ENCODE data around the gene ACIN1.
A peak's percentile ranks its signal among the peaks of the same experiment; 100 is the strongest.

ACIN1 gene

GRCh38 chr14:23024612-23025075 is 70.3 kb downstream of the ACIN1 start:
- no peak overlapping the region for H3K4me2 ChIP-seq (ENCODE audit: low read length, poor library complexity, severe bottlenecking)
- peak overlapping the region in 1 of 2 experiments; percentile 45 for H3K18ac ChIP-seq (ENCODE audit: low read depth in 1 of 2, low read length in 2 of 2)
- H2AFZ ChIP-seq (ENCODE audit: low read depth, low read length): no peak overlapping the region
- H3K27ac ChIP-seq (ENCODE audit: low read length, poor library complexity, severe bottlenecking): no peak overlapping the region
- WGBS: 56% methylated on average over 4 of the region's 7 CpGs
- no peak for DNase-seq
- H2BK15ac ChIP-seq (ENCODE audit: low read depth, poor library complexity, severe bottlenecking): peak overlapping the region; percentile 15
- H3K27me3 ChIP-seq (ENCODE audit: control insufficient read depth in 1 of 2, insufficient read depth in 1 of 2, low read length in 2 of 2): no peaks in the 10 kb centered on the region
- H3K23ac ChIP-seq (ENCODE audit: low read length in 2 of 2): no peak overlapping the region
- H3K4me3 ChIP-seq (ENCODE audit: insufficient read depth in 1 of 2, low read depth in 1 of 2, low read length in 2 of 2): no peak overlapping the region
- peak overlapping the region; percentile 28 for H4K91ac ChIP-seq (ENCODE audit: low read length)
- no peak overlapping the region for H3K4ac ChIP-seq (ENCODE audit: low read depth in 1 of 2, low read length in 2 of 2)
- no peak overlapping the region for H2BK5ac ChIP-seq (ENCODE audit: low read depth, low read length, poor library complexity, severe bottlenecking)
- H3K9ac ChIP-seq (ENCODE audit: low read length): no peak overlapping the region
- H3K79me1 ChIP-seq (replicated peaks; ENCODE audit: low read length, poor library complexity, severe bottlenecking): peaks cover 4% of the 10 kb centered on the region
- no peaks in the 10 kb centered on the region for H3K9me3 ChIP-seq (ENCODE audit: control insufficient read depth, low read length)
- peak overlapping the region; percentile 65 for H2BK120ac ChIP-seq (ENCODE audit: low read depth, low read length)
- peaks cover 11% of the 10 kb centered on the region for H3K4me1 ChIP-seq (ENCODE audit: control insufficient read depth, insufficient read depth, low read depth, low read length)
- no peak overlapping the region for H2BK12ac ChIP-seq (ENCODE audit: low read length in 2 of 2)
- H4K8ac ChIP-seq (ENCODE audit: low read length): peak overlapping the region; percentile 69
- no peak overlapping the region for H3K14ac ChIP-seq (ENCODE audit: low read length in 2 of 2)
- H3K36me3 ChIP-seq (ENCODE audit: control insufficient read depth in 1 of 2, insufficient read depth in 2 of 2, low read depth in 1 of 2, low read length in 2 of 2): peaks cover 16 to 37% of the 10 kb centered on the region in 2 experiments
- peak overlapping the region; percentile 81 for H2AK5ac ChIP-seq (ENCODE audit: low read length, severe bottlenecking)

- no peak overlapping the region for H3K4ac ChIP-seq (ENCODE audit: low read depth in 1 of 2, low read length in 2 of 2)
- peaks cover 11% of the 10 kb centered on the region for H3K4me1 ChIP-seq (ENCODE audit: control insufficient read depth, insufficient read depth, low read depth, low read length)
- no peak overlapping the region for H3K23ac ChIP-seq (ENCODE audit: low read length in 2 of 2)
- H3K79me1 ChIP-seq (replicated peaks; ENCODE audit: low read length, poor library complexity, severe bottlenecking): peaks cover 2% of the 10 kb centered on the region
- H3K27me3 ChIP-seq (ENCODE audit: control insufficient read depth in 1 of 2, insufficient read depth in 1 of 2, low read length in 2 of 2): no peaks in the 10 kb centered on the region
- H3K9me3 ChIP-seq (ENCODE audit: control insufficient read depth, low read length): no peaks in the 10 kb centered on the region
- no peak overlapping the region for H3K4me2 ChIP-seq (ENCODE audit: low read length, poor library complexity, severe bottlenecking)
- no peak overlapping the region for H2BK5ac ChIP-seq (ENCODE audit: low read depth, low read length, poor library complexity, severe bottlenecking)
- H3K36me3 ChIP-seq (ENCODE audit: control insufficient read depth in 1 of 2, insufficient read depth in 2 of 2, low read depth in 1 of 2, low read length in 2 of 2): peaks cover 13 to 29% of the 10 kb centered on the region in 2 experiments
- no peak overlapping the region for H3K14ac ChIP-seq (ENCODE audit: low read length in 2 of 2)
- H2BK15ac ChIP-seq (ENCODE audit: low read depth, poor library complexity, severe bottlenecking): no peak overlapping the region
- H2AK5ac ChIP-seq (ENCODE audit: low read length, severe bottlenecking): no peak overlapping the region
- no peak overlapping the region for H3K27ac ChIP-seq (ENCODE audit: low read length, poor library complexity, severe bottlenecking)
- no peak overlapping the region for H2AFZ ChIP-seq (ENCODE audit: low read depth, low read length)
- no peak for DNase-seq
- no peak overlapping the region for H4K8ac ChIP-seq (ENCODE audit: low read length)
- no peak overlapping the region for H3K4me3 ChIP-seq (ENCODE audit: insufficient read depth in 1 of 2, low read depth in 1 of 2, low read length in 2 of 2)
- H2BK12ac ChIP-seq (ENCODE audit: low read length in 2 of 2): no peak overlapping the region
- no peak overlapping the region for H2BK120ac ChIP-seq (ENCODE audit: low read depth, low read length)
- 92% methylated on average over 2 of the region's 2 CpGs for WGBS
- no peak overlapping the region for H3K18ac ChIP-seq (ENCODE audit: low read depth in 1 of 2, low read length in 2 of 2)
- no peak overlapping the region for H3K9ac ChIP-seq (ENCODE audit: low read length)
- H4K91ac ChIP-seq (ENCODE audit: low read length): no peak overlapping the region
Measured at GRCh38 chr14:23023795-23024152, 71.2 kb downstream of the ACIN1 start.

- no peaks in the 10 kb centered on the region for H3K9me3 ChIP-seq (ENCODE audit: control insufficient read depth, low read length)
Measured at GRCh38 chr14:23023022-23023794, 71.7 kb downstream of the ACIN1 start.

GRCh38 chr14:23021889-23022442 is 73.0 kb downstream of the ACIN1 start:
- H3K23ac ChIP-seq (ENCODE audit: low read length in 2 of 2): no peak overlapping the region
- WGBS: 84% methylated on average over 7 of the region's 7 CpGs

More at GRCh38 chr14:23023022-23023794, 71.7 kb downstream of the ACIN1 start:
- Histone ChIP-seq H3K79me1 (replicated peaks; ENCODE audit: low read length, poor library complexity, severe bottlenecking) (peaks cover 2% of the 10 kb centered on the region), H2AK5ac (ENCODE audit: low read length, severe bottlenecking) (no peak overlapping the region), H2BK15ac (ENCODE audit: low read depth, poor library complexity, severe bottlenecking) (no peak overlapping the region), H3K23ac (ENCODE audit: low read length in 2 of 2) (no peak overlapping the region), H3K36me3 (ENCODE audit: control insufficient read depth in 1 of 2, insufficient read depth in 2 of 2, low read depth in 1 of 2, low read length in 2 of 2) (peaks cover 13 to 24% of the 10 kb centered on the region in 2 experiments), H2BK12ac (ENCODE audit: low read length in 2 of 2) (no peak overlapping the region), H4K91ac (ENCODE audit: low read length) (no peak overlapping the region), H3K4me2 (ENCODE audit: low read length, poor library complexity, severe bottlenecking) (no peak overlapping the region), H2AFZ (ENCODE audit: low read depth, low read length) (no peak overlapping the region), H3K4me1 (ENCODE audit: control insufficient read depth, insufficient read depth, low read depth, low read length) (peaks cover 11% of the 10 kb centered on the region), H2BK5ac (ENCODE audit: low read depth, low read length, poor library complexity, severe bottlenecking) (no peak overlapping the region), H3K27ac (ENCODE audit: low read length, poor library complexity, severe bottlenecking) (no peak overlapping the region), H3K14ac (ENCODE audit: low read length in 2 of 2) (no peak overlapping the region), H3K4ac (ENCODE audit: low read depth in 1 of 2, low read length in 2 of 2) (no peak overlapping the region), H4K8ac (ENCODE audit: low read length) (no peak overlapping the region), H3K4me3 (ENCODE audit: insufficient read depth in 1 of 2, low read depth in 1 of 2, low read length in 2 of 2) (no peak overlapping the region), H3K9ac (ENCODE audit: low read length) (no peak overlapping the region), H3K27me3 (ENCODE audit: control insufficient read depth in 1 of 2, insufficient read depth in 1 of 2, low read length in 2 of 2) (no peaks in the 10 kb centered on the region), H3K18ac (ENCODE audit: low read depth in 1 of 2, low read length in 2 of 2) (no peak overlapping the region), H2BK120ac (ENCODE audit: low read depth, low read length) (no peak overlapping the region)
- WGBS: 87% methylated on average over 8 of the region's 8 CpGs
- DNase-seq: no peak

More at GRCh38 chr14:23021889-23022442, 73.0 kb downstream of the ACIN1 start:
- peaks cover 12 to 17% of the 10 kb centered on the region in 2 experiments for H3K36me3 ChIP-seq (ENCODE audit: control insufficient read depth in 1 of 2, insufficient read depth in 2 of 2, low read depth in 1 of 2, low read length in 2 of 2)
- H3K4ac ChIP-seq (ENCODE audit: low read depth in 1 of 2, low read length in 2 of 2): no peak overlapping the region
- H3K27ac ChIP-seq (ENCODE audit: low read length, poor library complexity, severe bottlenecking): no peak overlapping the region
- H2BK5ac ChIP-seq (ENCODE audit: low read depth, low read length, poor library complexity, severe bottlenecking): no peak overlapping the region
- no peak overlapping the region for H3K4me3 ChIP-seq (ENCODE audit: insufficient read depth in 1 of 2, low read depth in 1 of 2, low read length in 2 of 2)
- H4K91ac ChIP-seq (ENCODE audit: low read length): no peak overlapping the region
- H3K27me3 ChIP-seq (ENCODE audit: control insufficient read depth in 1 of 2, insufficient read depth in 1 of 2, low read length in 2 of 2): no peaks in the 10 kb centered on the region
- H3K14ac ChIP-seq (ENCODE audit: low read length in 2 of 2): no peak overlapping the region
- no peak overlapping the region for H3K18ac ChIP-seq (ENCODE audit: low read depth in 1 of 2, low read length in 2 of 2)
- no peaks in the 10 kb centered on the region for H3K9me3 ChIP-seq (ENCODE audit: control insufficient read depth, low read length)
- H3K79me1 ChIP-seq (replicated peaks; ENCODE audit: low read length, poor library complexity, severe bottlenecking): peaks cover 2% of the 10 kb centered on the region
- no peak for DNase-seq
- H3K4me2 ChIP-seq (ENCODE audit: low read length, poor library complexity, severe bottlenecking): no peak overlapping the region
- H3K9ac ChIP-seq (ENCODE audit: low read length): no peak overlapping the region
- no peak overlapping the region for H2BK12ac ChIP-seq (ENCODE audit: low read length in 2 of 2)
- H2AK5ac ChIP-seq (ENCODE audit: low read length, severe bottlenecking): no peak overlapping the region
- H2AFZ ChIP-seq (ENCODE audit: low read depth, low read length): no peak overlapping the region
- H2BK15ac ChIP-seq (ENCODE audit: low read depth, poor library complexity, severe bottlenecking): no peak overlapping the region
- no peak overlapping the region for H2BK120ac ChIP-seq (ENCODE audit: low read depth, low read length)
- H3K4me1 ChIP-seq (ENCODE audit: control insufficient read depth, insufficient read depth, low read depth, low read length): peaks cover 10% of the 10 kb centered on the region
- H4K8ac ChIP-seq (ENCODE audit: low read length): no peak overlapping the region
